SKM-1 (cell line): ENCODE data around the gene AMPH.

Experiments
- DNase-seq: peaks from one replicate; lab custom pipeline; 2025; ENCODE audit not compliant: unreplicated experiment; lab: John Stamatoyannopoulos, UW

AMPH gene

DNA sequence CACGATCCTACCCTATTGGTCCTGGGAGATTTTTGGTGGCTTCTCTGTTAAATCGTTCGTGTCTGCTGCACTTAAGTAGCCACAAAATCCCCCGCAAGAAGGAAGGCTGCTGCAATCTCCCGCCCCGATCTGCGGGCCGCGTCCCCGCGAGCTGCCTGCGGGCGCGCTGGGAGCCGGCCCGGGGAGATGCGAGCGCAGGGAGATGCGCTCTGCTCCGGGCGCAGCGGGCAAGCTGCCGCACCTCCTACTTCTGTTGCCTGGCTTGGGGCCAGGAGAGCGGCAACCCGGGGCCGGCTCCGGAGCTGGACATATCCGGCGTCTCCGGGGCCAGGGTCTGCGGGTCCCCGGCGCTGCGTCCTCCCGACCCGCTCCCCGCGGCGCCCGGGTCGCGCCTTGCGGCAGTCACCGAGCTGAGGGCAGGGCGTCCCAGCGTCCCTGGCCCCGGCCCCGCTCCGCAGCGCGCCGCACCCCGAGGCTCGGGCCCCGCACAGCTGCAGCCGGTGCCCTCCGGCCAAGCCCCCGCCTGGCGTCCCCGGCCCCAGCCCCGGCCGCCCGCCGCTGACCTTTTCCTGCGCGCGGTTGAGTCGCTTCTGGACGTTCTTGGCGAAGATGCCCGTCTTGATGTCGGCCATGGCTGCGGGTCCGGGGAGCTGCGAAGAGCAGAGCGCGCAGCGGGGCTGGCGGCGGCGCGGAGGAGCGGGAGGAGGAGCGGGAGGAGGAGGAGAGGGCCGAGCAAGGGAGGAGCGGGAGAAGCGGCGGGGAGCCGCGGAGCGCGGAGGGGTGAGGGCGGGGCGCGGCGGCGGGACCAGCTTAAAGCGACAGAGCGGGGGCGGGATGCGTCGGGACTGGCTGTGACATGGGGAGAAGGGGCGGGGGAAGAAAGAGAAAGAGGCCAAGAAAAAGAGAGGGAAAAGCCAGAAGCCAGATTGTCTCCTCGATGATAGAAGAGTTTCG lies at the start of gene AMPH:
Gene AMPH (minus strand): TSS at position 654 of the 954 bp plus-strand sequence. CDS start 22 bp downstream, at position 632.
- no peak for DNase-seq

DNA sequence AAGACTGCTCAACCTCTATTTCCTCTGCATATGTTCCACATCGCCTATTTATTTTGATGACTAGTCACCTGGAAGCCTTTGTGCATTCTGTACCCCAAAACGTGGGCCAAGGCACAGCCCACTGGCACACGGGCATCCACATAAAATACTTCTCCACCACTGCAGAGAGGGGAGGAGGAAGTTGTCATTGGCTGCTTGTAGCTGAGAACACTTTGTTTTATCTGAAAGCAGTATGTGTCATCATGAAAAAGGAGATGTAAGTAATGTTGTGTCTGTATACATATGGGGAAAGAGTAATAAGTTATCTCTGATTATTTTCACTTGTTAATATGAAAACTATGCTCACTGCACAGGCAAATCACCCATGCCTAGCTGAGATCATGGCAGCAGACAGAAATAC lies 48.2 kb upstream of the AMPH start:
- no peak for DNase-seq

DNA sequence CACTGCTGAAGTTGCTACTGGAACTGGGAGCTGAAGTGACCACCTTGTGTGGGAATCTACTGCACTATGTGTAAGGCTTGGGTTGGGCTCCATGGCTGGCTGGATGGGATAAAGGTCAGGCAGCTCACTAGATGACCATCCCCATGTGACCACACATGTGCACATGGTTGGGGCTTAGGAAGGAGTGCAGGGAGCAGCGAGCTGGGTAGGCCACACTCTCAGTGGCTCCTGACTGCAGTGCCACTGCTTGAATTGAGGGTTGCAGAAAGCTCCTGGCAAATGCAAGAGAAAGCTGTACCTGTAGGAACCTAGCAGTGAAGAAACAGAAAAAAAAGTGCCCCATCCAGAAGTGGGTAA lies 47.5 kb upstream of the AMPH start:
- DNase-seq, result no peak

GRCh38 chr7:38677981-38678697 lies 47.0 kb upstream of the AMPH start:
- DNase-seq, result no peak

DNA sequence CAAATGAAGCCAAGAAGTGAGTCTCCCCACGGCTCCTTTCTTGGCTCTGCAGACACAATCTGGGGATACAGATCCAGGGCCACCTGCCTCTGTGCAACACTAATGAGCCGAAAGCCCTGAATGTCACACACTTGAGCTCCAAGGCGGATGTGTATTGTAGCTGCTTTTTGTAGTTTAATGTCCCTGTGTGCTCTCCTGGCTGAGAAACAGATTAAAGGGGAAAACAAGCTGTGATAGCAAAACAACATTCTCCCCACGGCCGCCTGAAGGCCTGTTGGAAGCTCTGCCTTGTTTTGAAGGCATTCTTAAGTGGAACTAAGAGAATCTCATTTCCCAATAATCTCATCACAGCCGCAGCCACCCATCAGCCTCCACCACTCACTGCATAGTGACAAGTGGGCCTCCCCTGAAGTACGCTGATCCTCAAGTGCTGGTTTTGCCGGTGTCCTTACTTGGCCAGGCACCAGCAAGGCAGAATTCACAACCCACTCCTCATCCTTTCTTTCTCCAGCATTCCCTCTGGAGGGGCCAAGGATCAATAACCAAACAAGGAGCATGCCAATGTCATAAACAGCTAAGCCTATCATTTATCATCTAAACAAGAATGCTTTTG lies 44.4 kb upstream of the AMPH start:
- no peak for DNase-seq

GRCh38 chr7:38674513-38674912 lies 43.3 kb upstream of the AMPH start:
- no peak for DNase-seq

GRCh38 chr7:38673795-38674194 lies 42.6 kb upstream of the AMPH start:
- no peak for DNase-seq

DNA sequence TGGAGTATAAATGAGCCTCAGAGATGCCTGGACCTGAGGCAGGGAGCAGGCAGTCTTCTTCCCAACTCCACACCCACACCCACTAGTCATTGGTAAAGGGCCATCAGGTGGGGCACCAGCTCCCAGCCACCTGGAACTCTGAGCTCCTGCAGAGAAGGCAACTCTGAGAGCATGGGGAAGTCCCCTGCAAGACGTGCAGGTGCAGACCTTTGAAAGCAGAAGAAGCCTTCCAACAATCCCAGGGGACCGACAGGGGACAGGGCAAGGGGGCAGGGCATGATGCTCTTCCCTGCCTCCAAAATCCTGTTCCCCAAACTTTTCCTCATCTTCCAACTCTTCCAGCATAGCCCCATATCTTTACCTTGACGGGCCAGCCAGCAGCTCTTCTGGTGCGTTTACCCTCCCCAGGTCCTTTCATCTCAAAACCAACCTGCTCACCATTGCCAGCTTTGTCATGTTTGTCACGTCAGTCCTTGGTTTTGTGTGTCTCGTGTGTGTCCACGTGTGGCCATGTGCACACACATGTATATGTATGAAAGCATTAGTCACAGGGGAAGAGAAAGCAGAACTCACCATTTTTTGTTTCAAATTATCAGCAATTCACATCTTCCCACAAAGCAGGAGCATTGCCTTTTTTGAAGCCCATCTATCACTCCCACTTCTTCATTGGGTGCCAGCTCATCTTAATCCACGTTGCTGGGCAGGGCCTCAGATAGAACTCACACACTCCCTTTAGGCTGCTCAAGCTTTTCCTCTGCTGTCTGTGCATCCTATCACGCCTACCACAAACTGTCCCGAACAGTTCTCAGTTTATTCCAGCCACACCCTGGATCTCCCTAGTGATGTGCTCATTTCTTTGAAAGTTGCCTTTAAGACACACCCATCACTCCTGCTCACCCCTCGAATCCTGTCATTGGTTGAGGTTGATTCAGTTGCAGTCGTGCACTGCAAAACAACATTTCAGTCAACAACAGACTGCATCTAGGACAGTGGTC lies 41.0 kb upstream of the AMPH start:
- DNase-seq, result no peak

DNA sequence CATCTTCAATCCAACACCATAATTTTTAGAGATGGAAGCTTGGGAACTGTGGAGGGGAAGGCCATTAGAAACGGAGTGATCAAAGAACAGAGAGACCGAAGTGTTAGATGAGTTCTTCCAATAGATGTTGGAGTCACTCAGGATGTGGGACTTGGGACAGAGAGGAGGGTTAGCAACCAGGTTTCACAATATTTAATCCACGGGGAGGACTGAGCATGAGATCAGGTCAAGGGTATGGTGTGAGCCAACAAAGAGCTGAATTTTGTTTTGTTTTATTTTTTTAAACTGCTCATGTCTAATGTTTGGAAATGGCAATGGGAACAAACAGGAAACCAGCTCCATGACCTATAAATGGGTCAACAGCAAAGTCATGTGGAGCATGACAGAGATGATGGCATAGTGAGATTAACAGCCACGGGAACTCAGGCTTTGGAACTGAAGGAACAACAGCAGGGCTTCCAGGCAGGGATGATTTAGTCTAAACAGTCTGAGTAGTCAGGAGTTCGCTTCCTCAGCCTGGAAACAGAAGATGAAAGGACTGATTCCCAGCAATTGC lies 38.9 kb upstream of the AMPH start:
- DNase-seq, result no peak

GRCh38 chr7:38664972-38665371 lies 33.8 kb upstream of the AMPH start:
- DNase-seq, result no peak

- DNase-seq, result peak; percentile 10
Observed at GRCh38 chr7:38660427-38661099, 29.4 kb upstream of the AMPH start.

- DNase-seq, result no peak
Observed at GRCh38 chr7:38659931-38660330, 28.8 kb upstream of the AMPH start.

- DNase-seq, result no peak
Observed at GRCh38 chr7:38658921-38659320, 27.7 kb upstream of the AMPH start.

GRCh38 chr7:38656968-38657367 lies 25.8 kb upstream of the AMPH start:
- no peak for DNase-seq

- no peak for DNase-seq
Observed at GRCh38 chr7:38655833-38656774, 24.9 kb upstream of the AMPH start.

DNA sequence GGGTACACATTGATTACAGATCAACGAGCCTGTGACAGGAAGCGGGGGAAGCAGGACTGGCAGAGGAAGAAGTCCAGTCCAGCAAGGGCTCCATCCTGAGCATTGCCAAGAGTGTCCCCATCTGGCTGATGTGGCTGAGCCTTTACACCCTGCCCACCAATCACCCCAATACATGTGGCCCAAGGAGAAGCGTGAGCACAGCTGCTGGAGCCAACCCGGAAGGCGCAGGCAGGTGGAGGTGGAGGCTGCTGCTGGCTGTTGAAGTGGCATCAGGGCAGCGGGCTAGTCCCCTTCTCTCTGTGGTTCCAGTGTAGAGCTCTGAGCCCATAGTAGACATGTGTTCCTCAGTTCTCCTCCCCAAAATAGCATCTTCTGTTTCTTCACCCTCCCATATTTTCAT lies 6.8 kb upstream of the AMPH start:
- no peak for DNase-seq

DNA sequence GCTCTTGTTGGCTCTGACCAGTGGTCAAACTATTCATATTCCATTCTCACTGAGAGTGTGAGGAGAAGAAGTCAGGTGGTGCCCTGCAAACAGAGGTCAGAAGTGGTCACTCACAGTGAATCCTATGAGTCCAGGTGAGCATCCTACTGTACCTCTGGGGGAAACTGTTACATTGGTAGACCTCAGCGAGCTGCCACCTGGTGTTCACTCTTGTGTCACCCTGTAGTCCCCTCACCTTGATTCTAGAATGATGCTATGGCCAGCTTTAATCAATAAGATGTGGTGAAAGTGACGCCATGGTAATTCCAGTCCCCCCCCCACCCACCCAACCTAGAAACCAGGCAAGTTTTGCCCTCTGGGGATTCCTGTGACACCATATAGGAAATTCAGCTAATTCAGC lies 1.2 kb upstream of the AMPH start:
- DNase-seq, result no peak

GRCh38 chr7:38629651-38630510 lies 1.3 kb downstream of the AMPH start:
- no peak for DNase-seq
